ENCODE measurements around the gene OPN4. TPM values are rescaled to one million over a fixed set of nuclear protein-coding genes. Genes with fewer than 3 reads are reported as not detected.

The OPN4 gene
- total and polyA plus RNA-seq, 9 of the 15 experiments (the other 6 are each of a cell fraction or from before 2014, with no cell fraction given): not detected

DNA sequence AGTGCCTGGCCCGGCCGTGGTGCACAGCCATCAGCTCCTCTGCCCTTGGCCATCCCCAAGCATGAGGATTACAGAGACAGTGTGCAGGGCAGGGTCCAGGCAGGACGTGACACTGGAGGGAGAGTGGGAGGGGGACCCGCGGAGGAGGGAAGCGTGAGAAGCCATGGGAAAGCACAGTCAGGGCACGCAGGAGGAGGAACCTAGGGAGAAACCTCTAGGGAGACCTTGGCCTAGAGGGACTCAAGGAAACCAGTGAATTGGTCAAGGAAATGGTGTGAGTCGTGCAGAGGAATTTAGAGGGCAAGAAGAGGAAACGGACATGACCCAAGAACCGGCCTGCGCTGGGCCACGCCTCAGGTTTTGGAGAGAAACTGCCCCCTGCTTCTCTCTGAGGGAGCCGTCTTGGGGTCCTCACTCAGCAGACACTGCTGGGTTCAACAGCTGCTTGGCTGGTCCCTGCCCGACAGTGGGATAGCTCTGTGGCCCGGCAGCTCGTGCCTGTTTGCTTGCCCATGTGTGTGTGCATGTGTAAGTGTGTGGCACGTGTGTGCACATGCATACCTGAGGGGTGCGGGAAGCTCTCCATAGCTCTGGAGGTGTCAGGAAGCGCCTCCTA lies 3.2 kb downstream of the OPN4 start:
- in situ Hi-C loops (cut with MboI): no loop called here
- H3K9me3 ChIP-seq (replicated peaks; ENCODE audit: control insufficient read depth, insufficient read depth, low read depth, low read length): no peaks in the 10 kb centered on the region
- H3K4me3 ChIP-seq: no peak overlapping the region
- TF ChIP-seq, protein P1, sequence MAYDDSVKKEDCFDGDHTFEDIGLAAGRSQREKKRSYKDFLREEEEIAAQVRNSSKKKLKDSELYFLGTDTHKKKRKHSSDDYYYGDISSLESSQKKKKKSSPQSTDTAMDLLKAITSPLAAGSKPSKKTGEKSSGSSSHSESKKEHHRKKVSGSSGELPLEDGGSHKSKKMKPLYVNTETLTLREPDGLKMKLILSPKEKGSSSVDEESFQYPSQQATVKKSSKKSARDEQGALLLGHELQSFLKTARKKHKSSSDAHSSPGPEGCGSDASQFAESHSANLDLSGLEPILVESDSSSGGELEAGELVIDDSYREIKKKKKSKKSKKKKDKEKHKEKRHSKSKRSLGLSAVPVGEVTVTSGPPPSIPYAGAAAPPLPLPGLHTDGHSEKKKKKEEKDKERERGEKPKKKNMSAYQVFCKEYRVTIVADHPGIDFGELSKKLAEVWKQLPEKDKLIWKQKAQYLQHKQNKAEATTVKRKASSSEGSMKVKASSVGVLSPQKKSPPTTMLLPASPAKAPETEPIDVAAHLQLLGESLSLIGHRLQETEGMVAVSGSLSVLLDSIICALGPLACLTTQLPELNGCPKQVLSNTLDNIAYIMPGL (CRISPR knock-in tag; IDR thresholded peaks at IDR 0.05): no peak
- TF ChIP-seq ZNF146 (CRISPR knock-in tag; IDR thresholded peaks at IDR 0.05; ENCODE audit: unreplicated experiment) (no peak), JUND (IDR thresholded peaks at IDR 0.05; ENCODE audit: borderline replicate concordance, low read depth, low read length) (no peak), JUND (tag; IDR thresholded peaks at IDR 0.05; ENCODE audit: borderline replicate concordance, low read depth, low read length) (no peak), ZNF589 (CRISPR knock-in tag; IDR thresholded peaks at IDR 0.05; ENCODE audit: low read depth) (no peak), ZEB2 (IDR thresholded peaks at IDR 0.05) (no peak), PHB (CRISPR knock-in tag; IDR thresholded peaks at IDR 0.05) (no peak), KHSRP (IDR thresholded peaks at IDR 0.05) (no peak)
- TF ChIP-seq, protein P2, sequence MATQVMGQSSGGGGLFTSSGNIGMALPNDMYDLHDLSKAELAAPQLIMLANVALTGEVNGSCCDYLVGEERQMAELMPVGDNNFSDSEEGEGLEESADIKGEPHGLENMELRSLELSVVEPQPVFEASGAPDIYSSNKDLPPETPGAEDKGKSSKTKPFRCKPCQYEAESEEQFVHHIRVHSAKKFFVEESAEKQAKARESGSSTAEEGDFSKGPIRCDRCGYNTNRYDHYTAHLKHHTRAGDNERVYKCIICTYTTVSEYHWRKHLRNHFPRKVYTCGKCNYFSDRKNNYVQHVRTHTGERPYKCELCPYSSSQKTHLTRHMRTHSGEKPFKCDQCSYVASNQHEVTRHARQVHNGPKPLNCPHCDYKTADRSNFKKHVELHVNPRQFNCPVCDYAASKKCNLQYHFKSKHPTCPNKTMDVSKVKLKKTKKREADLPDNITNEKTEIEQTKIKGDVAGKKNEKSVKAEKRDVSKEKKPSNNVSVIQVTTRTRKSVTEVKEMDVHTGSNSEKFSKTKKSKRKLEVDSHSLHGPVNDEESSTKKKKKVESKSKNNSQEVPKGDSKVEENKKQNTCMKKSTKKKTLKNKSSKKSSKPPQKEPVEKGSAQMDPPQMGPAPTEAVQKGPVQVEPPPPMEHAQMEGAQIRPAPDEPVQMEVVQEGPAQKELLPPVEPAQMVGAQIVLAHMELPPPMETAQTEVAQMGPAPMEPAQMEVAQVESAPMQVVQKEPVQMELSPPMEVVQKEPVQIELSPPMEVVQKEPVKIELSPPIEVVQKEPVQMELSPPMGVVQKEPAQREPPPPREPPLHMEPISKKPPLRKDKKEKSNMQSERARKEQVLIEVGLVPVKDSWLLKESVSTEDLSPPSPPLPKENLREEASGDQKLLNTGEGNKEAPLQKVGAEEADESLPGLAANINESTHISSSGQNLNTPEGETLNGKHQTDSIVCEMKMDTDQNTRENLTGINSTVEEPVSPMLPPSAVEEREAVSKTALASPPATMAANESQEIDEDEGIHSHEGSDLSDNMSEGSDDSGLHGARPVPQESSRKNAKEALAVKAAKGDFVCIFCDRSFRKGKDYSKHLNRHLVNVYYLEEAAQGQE (IDR thresholded peaks at IDR 0.05; ENCODE audit: borderline replicate concordance): no peak
- TF ChIP-seq, protein P2 (CRISPR knock-in tag; IDR thresholded peaks at IDR 0.05; ENCODE audit: low read depth): no peak
- peaks cover 0 to 4% of the 10 kb centered on the region in 2 experiments; a peak in 2 of 5 replicates for H3K4me1 ChIP-seq (replicated peaks in 1 of 2; ENCODE audit: control insufficient read depth in 2 of 2, insufficient read depth in 2 of 2, low read length in 2 of 2)
- no peak overlapping the region for H2AFZ ChIP-seq (ENCODE audit: low read depth, low read length)
- under 1% methylated on average over 18 of the region's 19 CpGs for WGBS (ENCODE audit: insufficient coverage, low coverage, missing lambda C conversion rate)
- FAIRE-seq (no peak), ATAC-seq (no peak), DNase-seq (ENCODE audit: extremely low read depth in 1 of 4, low spot score in 3 of 4) (no peak)
- no peaks in the 10 kb centered on the region for H4K20me1 ChIP-seq (replicated peaks; ENCODE audit: control insufficient read depth, insufficient read depth, low read length)
- H3K4me2 ChIP-seq (ENCODE audit: insufficient read depth, low read length): no peak overlapping the region
- H3K9me1 ChIP-seq (ENCODE audit: control insufficient read depth, insufficient read depth, low read length): no peaks in the 10 kb centered on the region
- CTCF ChIA-PET (ENCODE audit: low intra/inter-chr PET ratio): no interaction called here
- H3K36me3 ChIP-seq (ENCODE audit: control insufficient read depth, insufficient read depth, low read length): no peaks in the 10 kb centered on the region
- BruUV-seq (replicated peaks): no TSS peak
- intact Hi-C loops (cut with micrococcal nuclease): no loop called here
- peaks cover 8 to 85% of the 10 kb centered on the region in 2 experiments; a peak in 4 of 5 replicates for H3K27me3 ChIP-seq (ENCODE audit: control insufficient read depth in 2 of 2, insufficient read depth in 2 of 2, low read length in 2 of 2)
- no peak overlapping the region for H3K27ac ChIP-seq (ENCODE audit: extremely low read depth, low read depth, low read length)
- no peak overlapping the region for H3K9ac ChIP-seq (ENCODE audit: insufficient read depth in 1 of 2, low read depth in 2 of 2, low read length in 2 of 2)
- POLR2A ChIA-PET: interaction anchor here (0.7 kb wide), 1 partner anchor 13 kb away, joined by 4 read pairs; no protein-coding TSS in a partner anchor
- H3K79me2 ChIP-seq (ENCODE audit: control insufficient read depth, insufficient read depth, low read length): no peaks in the 10 kb centered on the region
